HepG2 (cell line): ENCODE data around the gene RAD17. TPM values are rescaled to one million over a fixed set of nuclear protein-coding genes. Genes with fewer than 3 reads are reported as not detected.

Experiments
- CHD4 ChIP-seq: fragments of 200-600 bp; sonication (generic); IDR thresholded peaks from 2 replicates; pipeline ENCODE4 v1.7.0; 2017; ENCODE audit warnings: mild to moderate bottlenecking, low read length, borderline replicate concordance
- DZIP1 ChIP-seq: sonication (generic); formaldehyde crosslinking; IDR thresholded peaks from 2 replicates; pipeline ENCODE4 v1.5.0; 2020; ENCODE audit warnings: mild to moderate bottlenecking, missing genetic modification reagents
- ELF4 ChIP-seq: sonication (generic); formaldehyde crosslinking; IDR thresholded peaks from 2 replicates; pipeline ENCODE4 v1.5.0; 2020; ENCODE audit warnings: missing genetic modification reagents, mild to moderate bottlenecking, moderate library complexity, borderline replicate concordance
- HCFC1 ChIP-seq: fragments of 150-350 bp; IDR thresholded peaks from 2 replicates; pipeline ENCODE4 v1.6.1; 2014; ENCODE audit warnings: low read depth, low read length
- HNRNPUL1 ChIP-seq: fragments of 200-400 bp; formaldehyde crosslinking; IDR thresholded peaks from 2 replicates; pipeline ENCODE4 v1.6.1; 2017; ENCODE audit warnings: low read depth, mild to moderate bottlenecking, low read length, moderate library complexity
- MAFK ChIP-seq, 2 experiments: IDR thresholded peaks in 1 of 2; conservative IDR thresholded peaks in 1 of 2; 2 replicates each; pipeline ENCODE4 v1.6.1; 2011; ENCODE audit warnings: improper control_type of control experiment in 2 of 2, low read length in 2 of 2
- MEF2D ChIP-seq: sonication (generic); formaldehyde crosslinking; IDR thresholded peaks from 2 replicates; pipeline ENCODE4 v1.5.1; 2020; ENCODE audit warnings: mild to moderate bottlenecking, missing genetic modification reagents
- SAFB2 ChIP-seq: sonication (generic); formaldehyde crosslinking; IDR thresholded peaks from 2 replicates; pipeline ENCODE4 v1.5.1; 2020; ENCODE audit warnings: missing genetic modification reagents, low read depth, mild to moderate bottlenecking, borderline replicate concordance
- XRCC5 ChIP-seq: fragments of 200-400 bp; formaldehyde crosslinking; optimal IDR thresholded peaks from 2 replicates; pipeline ENCODE3; 2017; ENCODE audit warnings: mild to moderate bottlenecking, low read length
- ZNF704 ChIP-seq: sonication (generic); formaldehyde crosslinking; IDR thresholded peaks from 2 replicates; pipeline ENCODE4 v1.8.1; 2023; ENCODE audit warnings: mild to moderate bottlenecking, inconsistent platforms, moderate library complexity, missing genetic modification reagents, borderline replicate concordance
- ZNF746 ChIP-seq: sonication (generic); formaldehyde crosslinking; IDR thresholded peaks from 2 replicates; pipeline ENCODE4 v1.8.0; 2022; ENCODE audit warnings: mild to moderate bottlenecking, missing genetic modification reagents
- polyA plus RNA-seq, 8 experiments: library from polyadenylated mRNA; depleted of rRNA in 3 of 8; stranded (reverse) in 7 of 8; unstranded in 1 of 8; fragments of >200 nt; fragmentation: Illumina TruSeq in 4 of 8; extraction: Trizol in 4 of 8; gene quantifications; 2 replicates each; pipeline versions ENCODE4 v1.2.1 to v1.2.3, GENCODE V29; 2011 to 2016; ENCODE audit warnings: low read depth in 4 of 8, missing spikeins in 1 of 8, mixed read lengths in 1 of 8; ENCODE audit not compliant: insufficient read depth in 1 of 8
- total RNA-seq, 5 experiments: library from RNA; depleted of rRNA; stranded (reverse); fragments of >200 nt; fragmentation: Illumina TruSeq; extraction: Trizol; gene quantifications; 2 replicates each; pipeline ENCODE4 v1.2.3, GENCODE V29; 2016; ENCODE audit warnings: low read depth in 1 of 5
- TF ChIP-seq, protein P1 (sequence below): sonication (generic); formaldehyde crosslinking; IDR thresholded peaks from 2 replicates; pipeline ENCODE4 v1.9.0; 2022; ENCODE audit warnings: low read depth, missing genetic modification reagents
- TF ChIP-seq, protein P2 (sequence below), 2 experiments: IDR thresholded peaks; 2 replicates each; pipeline ENCODE4 v1.6.1; 2011 to 2012; ENCODE audit warnings: low read length in 2 of 2, borderline replicate concordance in 1 of 2, low read depth in 1 of 2, mild to moderate bottlenecking in 1 of 2, moderate library complexity in 1 of 2
- TF ChIP-seq, protein P3 (sequence below): sonication (generic); formaldehyde crosslinking; IDR thresholded peaks from 2 replicates; pipeline ENCODE4 v1.9.0; 2022; ENCODE audit warnings: missing genetic modification reagents, mild to moderate bottlenecking, borderline replicate concordance

Gene RAD17
- total and polyA plus RNA-seq, 2 of the 13 experiments (the other 11 are each of a cell fraction or from before 2014, with no cell fraction given) = 24.0 to 25.9 TPM

- TF ChIP-seq, protein P1, sequence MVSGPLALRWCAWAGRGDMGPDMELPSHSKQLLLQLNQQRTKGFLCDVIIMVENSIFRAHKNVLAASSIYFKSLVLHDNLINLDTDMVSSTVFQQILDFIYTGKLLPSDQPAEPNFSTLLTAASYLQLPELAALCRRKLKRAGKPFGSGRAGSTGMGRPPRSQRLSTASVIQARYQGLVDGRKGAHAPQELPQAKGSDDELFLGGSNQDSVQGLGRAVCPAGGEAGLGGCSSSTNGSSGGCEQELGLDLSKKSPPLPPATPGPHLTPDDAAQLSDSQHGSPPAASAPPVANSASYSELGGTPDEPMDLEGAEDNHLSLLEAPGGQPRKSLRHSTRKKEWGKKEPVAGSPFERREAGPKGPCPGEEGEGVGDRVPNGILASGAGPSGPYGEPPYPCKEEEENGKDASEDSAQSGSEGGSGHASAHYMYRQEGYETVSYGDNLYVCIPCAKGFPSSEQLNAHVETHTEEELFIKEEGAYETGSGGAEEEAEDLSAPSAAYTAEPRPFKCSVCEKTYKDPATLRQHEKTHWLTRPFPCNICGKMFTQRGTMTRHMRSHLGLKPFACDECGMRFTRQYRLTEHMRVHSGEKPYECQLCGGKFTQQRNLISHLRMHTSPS = 0 out of 2 replicates have a peak, but pooled peaks have one; percentile 19
- TF ChIP-seq MAFK (conservative IDR thresholded peaks at IDR 0.05 in 1 of 2, IDR thresholded peaks at IDR 0.05 in 1 of 2; ENCODE audit: low read length in 2 of 2) = no peak
- TF ChIP-seq, protein P2, sequence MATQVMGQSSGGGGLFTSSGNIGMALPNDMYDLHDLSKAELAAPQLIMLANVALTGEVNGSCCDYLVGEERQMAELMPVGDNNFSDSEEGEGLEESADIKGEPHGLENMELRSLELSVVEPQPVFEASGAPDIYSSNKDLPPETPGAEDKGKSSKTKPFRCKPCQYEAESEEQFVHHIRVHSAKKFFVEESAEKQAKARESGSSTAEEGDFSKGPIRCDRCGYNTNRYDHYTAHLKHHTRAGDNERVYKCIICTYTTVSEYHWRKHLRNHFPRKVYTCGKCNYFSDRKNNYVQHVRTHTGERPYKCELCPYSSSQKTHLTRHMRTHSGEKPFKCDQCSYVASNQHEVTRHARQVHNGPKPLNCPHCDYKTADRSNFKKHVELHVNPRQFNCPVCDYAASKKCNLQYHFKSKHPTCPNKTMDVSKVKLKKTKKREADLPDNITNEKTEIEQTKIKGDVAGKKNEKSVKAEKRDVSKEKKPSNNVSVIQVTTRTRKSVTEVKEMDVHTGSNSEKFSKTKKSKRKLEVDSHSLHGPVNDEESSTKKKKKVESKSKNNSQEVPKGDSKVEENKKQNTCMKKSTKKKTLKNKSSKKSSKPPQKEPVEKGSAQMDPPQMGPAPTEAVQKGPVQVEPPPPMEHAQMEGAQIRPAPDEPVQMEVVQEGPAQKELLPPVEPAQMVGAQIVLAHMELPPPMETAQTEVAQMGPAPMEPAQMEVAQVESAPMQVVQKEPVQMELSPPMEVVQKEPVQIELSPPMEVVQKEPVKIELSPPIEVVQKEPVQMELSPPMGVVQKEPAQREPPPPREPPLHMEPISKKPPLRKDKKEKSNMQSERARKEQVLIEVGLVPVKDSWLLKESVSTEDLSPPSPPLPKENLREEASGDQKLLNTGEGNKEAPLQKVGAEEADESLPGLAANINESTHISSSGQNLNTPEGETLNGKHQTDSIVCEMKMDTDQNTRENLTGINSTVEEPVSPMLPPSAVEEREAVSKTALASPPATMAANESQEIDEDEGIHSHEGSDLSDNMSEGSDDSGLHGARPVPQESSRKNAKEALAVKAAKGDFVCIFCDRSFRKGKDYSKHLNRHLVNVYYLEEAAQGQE (IDR thresholded peaks at IDR 0.05; ENCODE audit: borderline replicate concordance in 1 of 2, low read depth in 1 of 2, low read length in 2 of 2) = peak in 1 of 2 experiments; percentile 15; a peak in 1 of 4 replicates
- TF ChIP-seq SAFB2 = peak; percentile 97
- peak; percentile 44; the same call in 1 of the 2 replicates for TF ChIP-seq ZNF746
- peak; percentile 90 for TF ChIP-seq ZNF704 (CRISPR knock-in tag)
- TF ChIP-seq HNRNPUL1 = peak; percentile 59; the same call in 1 of the 2 replicates
- peak; percentile 50 for TF ChIP-seq HCFC1
- no peak for TF ChIP-seq MEF2D (CRISPR knock-in tag)
- peak; percentile 19 for TF ChIP-seq XRCC5
- TF ChIP-seq DZIP1 (CRISPR knock-in tag) = no peak
- TF ChIP-seq, protein P3, sequence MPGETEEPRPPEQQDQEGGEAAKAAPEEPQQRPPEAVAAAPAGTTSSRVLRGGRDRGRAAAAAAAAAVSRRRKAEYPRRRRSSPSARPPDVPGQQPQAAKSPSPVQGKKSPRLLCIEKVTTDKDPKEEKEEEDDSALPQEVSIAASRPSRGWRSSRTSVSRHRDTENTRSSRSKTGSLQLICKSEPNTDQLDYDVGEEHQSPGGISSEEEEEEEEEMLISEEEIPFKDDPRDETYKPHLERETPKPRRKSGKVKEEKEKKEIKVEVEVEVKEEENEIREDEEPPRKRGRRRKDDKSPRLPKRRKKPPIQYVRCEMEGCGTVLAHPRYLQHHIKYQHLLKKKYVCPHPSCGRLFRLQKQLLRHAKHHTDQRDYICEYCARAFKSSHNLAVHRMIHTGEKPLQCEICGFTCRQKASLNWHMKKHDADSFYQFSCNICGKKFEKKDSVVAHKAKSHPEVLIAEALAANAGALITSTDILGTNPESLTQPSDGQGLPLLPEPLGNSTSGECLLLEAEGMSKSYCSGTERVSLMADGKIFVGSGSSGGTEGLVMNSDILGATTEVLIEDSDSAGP = peak; percentile 88
- no peak for TF ChIP-seq CHD4
- no peak for TF ChIP-seq ELF4 (CRISPR knock-in tag)
These were observed at the start of gene RAD17, which contains the start of the genes AK6 and TAF9 (continued) for GRCh38 chr5:69369340-69370121.
